Measurements from ENCODE around the gene USHBP1. TPM values are rescaled to one million over a fixed set of nuclear protein-coding genes. Genes with fewer than 3 reads are reported as not detected.

Gene USHBP1
- polyA plus RNA-seq, 1 donor from 2014 or later: 0.59 TPM

GRCh38 chr19:17202713-17203112 is 61.8 kb downstream of the USHBP1 start:
- no peaks in the 10 kb centered on the region for H3K9me2 ChIP-seq (ENCODE audit: insufficient read depth, low read length)
- no peak overlapping the region for H2AFZ ChIP-seq (ENCODE audit: low read depth, low read length)
- no peaks in the 10 kb centered on the region for H3F3A ChIP-seq (ENCODE audit: insufficient read depth, low read length, poor library complexity, severe bottlenecking)
- no peaks in the 10 kb centered on the region for H3K27me3 ChIP-seq (ENCODE audit: insufficient read depth, low read depth, low read length)
- no peaks in the 10 kb centered on the region for H3K9me3 ChIP-seq (ENCODE audit: low read length)
- TF ChIP-seq MXI1 (conservative IDR thresholded peaks at IDR 0.05; ENCODE audit: poor library complexity, severe bottlenecking) (no peak), RAD21 (conservative IDR thresholded peaks at IDR 0.05) (no peak), REST (IDR thresholded peaks at IDR 0.05; ENCODE audit: borderline replicate concordance) (no peak), POLR2AphosphoS5 (IDR thresholded peaks at IDR 0.05) (no peak), TAF1 (IDR thresholded peaks at IDR 0.05; ENCODE audit: low read depth) (no peak), EP300 (conservative IDR thresholded peaks at IDR 0.05; ENCODE audit: poor library complexity, severe bottlenecking) (no peak), EZH2 (IDR thresholded peaks at IDR 0.05; ENCODE audit: borderline replicate concordance, insufficient read depth, low read length, poor library complexity, severe bottlenecking) (no peak), CTCF (IDR thresholded peaks at IDR 0.05; ENCODE audit: poor library complexity, severe bottlenecking) (no peak), SMC3 (conservative IDR thresholded peaks at IDR 0.05; ENCODE audit: poor library complexity) (no peak)
- no peak overlapping the region for H3K4me3 ChIP-seq (ENCODE audit: low read length)
- no peaks in the 10 kb centered on the region for H3K79me2 ChIP-seq (replicated peaks; ENCODE audit: insufficient read depth, low read length)
- no peak overlapping the region for H3K9ac ChIP-seq (ENCODE audit: low read length)
- no peak overlapping the region for H3K4me2 ChIP-seq (ENCODE audit: low read length)
- no peak overlapping the region for H3K27ac ChIP-seq (ENCODE audit: low read length)
- no peaks in the 10 kb centered on the region for H3K36me3 ChIP-seq (ENCODE audit: insufficient read depth, low read length)
- no peaks in the 10 kb centered on the region for H4K20me1 ChIP-seq (ENCODE audit: insufficient read depth)

GRCh38 chr19:17202249-17202648 is 62.3 kb downstream of the USHBP1 start:
- Histone ChIP-seq H2AFZ (ENCODE audit: low read depth, low read length) (no peak overlapping the region), H3K79me2 (replicated peaks; ENCODE audit: insufficient read depth, low read length) (no peaks in the 10 kb centered on the region), H4K20me1 (ENCODE audit: insufficient read depth) (no peaks in the 10 kb centered on the region), H3K9me2 (ENCODE audit: insufficient read depth, low read length) (no peaks in the 10 kb centered on the region), H3K9ac (ENCODE audit: low read length) (no peak overlapping the region), H3K36me3 (ENCODE audit: insufficient read depth, low read length) (no peaks in the 10 kb centered on the region), H3K27me3 (ENCODE audit: insufficient read depth, low read depth, low read length) (no peaks in the 10 kb centered on the region), H3F3A (ENCODE audit: insufficient read depth, low read length, poor library complexity, severe bottlenecking) (no peaks in the 10 kb centered on the region), H3K4me3 (ENCODE audit: low read length) (no peak overlapping the region), H3K4me2 (ENCODE audit: low read length) (no peak overlapping the region), H3K27ac (ENCODE audit: low read length) (no peak overlapping the region), H3K9me3 (ENCODE audit: low read length) (no peaks in the 10 kb centered on the region)
- TF ChIP-seq CTCF (IDR thresholded peaks at IDR 0.05; ENCODE audit: poor library complexity, severe bottlenecking): no peak
